Upper lobe of right lung (tissue), 1 donor: ENCODE results near the gene SLC1A4. TPM values are rescaled to one million over a fixed set of nuclear protein-coding genes. Genes with fewer than 3 reads are reported as not detected.

Source experiments
- ATAC-seq: fragments of 200-7000 bp; cut with Tn5 transposase; one replicate; pipeline ENCODE4 v1.9.1; 2020; ENCODE audit warnings: mild to moderate bottlenecking, moderate library complexity
- DNase-seq: peaks from one replicate; pipeline ENCODE4 v3.0.0-alpha.2; 2020
- H3K27ac ChIP-seq: fragments of 200-600 bp; one replicate; pipeline ENCODE4 v1.8.0; 2022
- H3K27me3 ChIP-seq: fragments of 200-600 bp; one replicate; pipeline ENCODE4 v1.8.0; 2022; ENCODE audit warnings: mild to moderate bottlenecking
- H3K36me3 ChIP-seq: fragments of 200-600 bp; one replicate; pipeline ENCODE4 v1.8.0; 2022
- H3K4me1 ChIP-seq: fragments of 200-600 bp; one replicate; pipeline ENCODE4 v1.8.0; 2022
- H3K4me3 ChIP-seq: fragments of 200-600 bp; one replicate; pipeline ENCODE4 v1.8.0; 2022; ENCODE audit warnings: mild to moderate bottlenecking
- H3K9me3 ChIP-seq: fragments of 200-600 bp; one replicate; pipeline ENCODE4 v1.8.0; 2022
- intact Hi-C: fragments of 100-400 bp; cut with DNase I; formaldehyde crosslinking; loops from one replicate; pipeline ENCODE4 v1.11.0; 2022
- total RNA-seq: library from RNA; stranded (reverse); fragmentation: NEBNext Ultra II Directional; extraction: Animal tissue kit (Norgen Biotek cat#: 25700); gene quantifications from one replicate; pipeline ENCODE4 v1.2.1, GENCODE V29; 2021
- TF ChIP-seq, protein P1 (sequence below): fragments of 200-600 bp; IDR thresholded peaks from one replicate; pipeline ENCODE4 v1.8.0; 2022; ENCODE audit warnings: antibody characterized with exemption
- donor health status: DM: no; HTN: yes; CAD: no; lungs with severe emphysema.

SLC1A4 gene
- total RNA-seq, 1 donor from 2014 or later: 12.2 TPM

- ATAC-seq: no peak
- Histone ChIP-seq H3K27me3 (no peaks in the 10 kb centered on the region), H3K9me3 (no peaks in the 10 kb centered on the region), H3K4me3 (no peak overlapping the region), H3K27ac (no peak overlapping the region), H3K4me1 (peaks cover 4% of the 10 kb centered on the region), H3K36me3 (no peaks in the 10 kb centered on the region)
- TF ChIP-seq, protein P1, sequence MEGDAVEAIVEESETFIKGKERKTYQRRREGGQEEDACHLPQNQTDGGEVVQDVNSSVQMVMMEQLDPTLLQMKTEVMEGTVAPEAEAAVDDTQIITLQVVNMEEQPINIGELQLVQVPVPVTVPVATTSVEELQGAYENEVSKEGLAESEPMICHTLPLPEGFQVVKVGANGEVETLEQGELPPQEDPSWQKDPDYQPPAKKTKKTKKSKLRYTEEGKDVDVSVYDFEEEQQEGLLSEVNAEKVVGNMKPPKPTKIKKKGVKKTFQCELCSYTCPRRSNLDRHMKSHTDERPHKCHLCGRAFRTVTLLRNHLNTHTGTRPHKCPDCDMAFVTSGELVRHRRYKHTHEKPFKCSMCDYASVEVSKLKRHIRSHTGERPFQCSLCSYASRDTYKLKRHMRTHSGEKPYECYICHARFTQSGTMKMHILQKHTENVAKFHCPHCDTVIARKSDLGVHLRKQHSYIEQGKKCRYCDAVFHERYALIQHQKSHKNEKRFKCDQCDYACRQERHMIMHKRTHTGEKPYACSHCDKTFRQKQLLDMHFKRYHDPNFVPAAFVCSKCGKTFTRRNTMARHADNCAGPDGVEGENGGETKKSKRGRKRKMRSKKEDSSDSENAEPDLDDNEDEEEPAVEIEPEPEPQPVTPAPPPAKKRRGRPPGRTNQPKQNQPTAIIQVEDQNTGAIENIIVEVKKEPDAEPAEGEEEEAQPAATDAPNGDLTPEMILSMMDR: no peak
- intact Hi-C loops: no loop called here
- no peak for DNase-seq
Observed at GRCh38 chr2:64951306-64951953, 37.8 kb upstream of the SLC1A4 start.

DNA sequence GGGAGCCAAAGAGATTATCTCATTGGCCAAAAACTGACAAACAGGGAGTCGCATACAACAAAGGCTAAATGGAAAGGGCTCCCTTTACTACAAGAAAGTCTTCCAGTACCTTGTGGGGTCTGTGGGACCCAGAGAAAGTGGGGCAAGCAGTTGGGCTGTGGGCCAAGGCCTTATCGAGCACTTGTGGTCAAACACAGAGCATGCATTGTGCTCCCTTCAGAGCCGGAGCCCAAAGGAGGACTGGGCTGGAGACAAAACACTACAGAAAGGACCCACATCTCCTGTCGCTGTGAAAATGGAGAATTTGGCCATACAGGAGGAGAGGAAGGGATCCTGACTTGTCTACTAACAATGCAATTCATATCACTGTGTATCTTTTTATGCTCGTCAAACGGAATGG is 37.1 kb upstream of the SLC1A4 start:
- ATAC-seq (no peak), DNase-seq (no peak)
- Histone ChIP-seq H3K27me3 (no peaks in the 10 kb centered on the region), H3K4me1 (no peaks in the 10 kb centered on the region), H3K9me3 (no peaks in the 10 kb centered on the region), H3K36me3 (no peaks in the 10 kb centered on the region), H3K4me3 (no peak overlapping the region), H3K27ac (no peak overlapping the region)
- TF ChIP-seq, protein P1: no peak
- intact Hi-C loops: no loop called here

DNA sequence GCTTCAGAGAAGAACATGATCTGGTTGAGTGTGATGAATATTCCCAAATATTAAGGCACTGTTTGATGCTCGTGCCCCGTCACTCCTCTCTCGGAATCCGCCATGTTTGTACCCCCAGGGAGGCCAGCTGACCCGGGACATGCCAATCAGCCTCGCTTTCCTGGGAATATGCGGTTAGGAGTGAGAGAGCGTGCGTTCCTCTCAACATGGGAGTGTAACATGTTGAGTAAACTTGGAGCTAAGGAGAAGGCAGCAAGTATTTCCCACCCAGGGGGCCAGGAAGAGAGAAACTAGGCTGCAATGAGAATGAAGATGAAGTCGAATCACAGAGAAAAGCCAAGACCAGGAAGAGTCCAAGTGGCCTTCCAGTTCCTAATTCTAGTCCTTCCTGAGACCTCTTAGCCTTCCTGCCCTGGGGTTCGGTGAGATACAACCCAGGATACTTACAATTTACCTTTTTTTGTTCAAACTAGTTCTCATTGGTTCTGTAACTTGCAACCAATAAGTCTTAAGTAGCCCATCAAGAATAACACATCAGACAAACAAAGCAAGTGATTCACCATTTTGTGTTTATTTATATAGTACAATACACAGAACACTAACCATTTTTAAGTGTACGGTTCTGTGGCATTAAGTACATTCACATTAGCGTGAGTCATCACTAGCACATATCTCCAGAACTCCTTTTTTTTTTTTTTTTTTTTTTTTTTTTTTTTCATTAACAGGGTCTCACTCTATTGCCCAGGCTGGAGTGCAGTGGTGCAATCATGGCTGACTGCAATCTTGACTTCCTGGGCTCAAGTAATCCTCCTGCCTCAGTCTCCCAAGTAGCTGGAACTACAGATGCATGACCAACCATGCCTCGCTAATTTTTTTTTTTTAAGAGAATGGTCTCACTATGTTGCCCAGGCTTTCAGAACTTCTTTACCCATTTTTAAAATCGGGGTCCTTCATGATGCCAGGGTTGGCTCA is 36.4 kb upstream of the SLC1A4 start:
- Histone ChIP-seq H3K27me3 (no peaks in the 10 kb centered on the region), H3K36me3 (no peaks in the 10 kb centered on the region), H3K9me3 (no peaks in the 10 kb centered on the region), H3K27ac (no peak overlapping the region), H3K4me1 (no peaks in the 10 kb centered on the region), H3K4me3 (no peak overlapping the region)
- TF ChIP-seq, protein P1: no peak
- intact Hi-C loops: no loop called here
- ATAC-seq: no peak
- DNase-seq: no peak

DNA sequence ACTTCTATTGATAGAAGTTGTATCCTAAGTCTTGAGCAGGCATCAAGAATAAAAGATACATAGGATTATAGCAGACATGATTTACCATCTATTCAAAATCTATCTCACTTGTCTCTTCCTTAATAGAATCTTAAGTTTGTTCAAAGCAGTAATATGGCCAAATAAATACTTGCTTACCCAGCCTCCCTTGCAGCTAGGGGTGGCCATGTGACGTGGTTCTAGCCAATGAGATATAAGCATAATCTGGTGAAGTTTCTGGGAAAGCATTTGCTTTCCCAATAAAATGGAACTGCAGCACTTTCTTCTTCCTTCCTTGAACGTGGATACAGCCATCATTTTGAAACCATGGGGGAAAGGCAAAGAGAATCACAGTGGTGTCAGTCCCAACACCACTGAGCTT is 33.7 kb upstream of the SLC1A4 start:
- no peaks in the 10 kb centered on the region for H3K36me3 ChIP-seq
- intact Hi-C loops: no loop called here
- ATAC-seq: no peak

DNA sequence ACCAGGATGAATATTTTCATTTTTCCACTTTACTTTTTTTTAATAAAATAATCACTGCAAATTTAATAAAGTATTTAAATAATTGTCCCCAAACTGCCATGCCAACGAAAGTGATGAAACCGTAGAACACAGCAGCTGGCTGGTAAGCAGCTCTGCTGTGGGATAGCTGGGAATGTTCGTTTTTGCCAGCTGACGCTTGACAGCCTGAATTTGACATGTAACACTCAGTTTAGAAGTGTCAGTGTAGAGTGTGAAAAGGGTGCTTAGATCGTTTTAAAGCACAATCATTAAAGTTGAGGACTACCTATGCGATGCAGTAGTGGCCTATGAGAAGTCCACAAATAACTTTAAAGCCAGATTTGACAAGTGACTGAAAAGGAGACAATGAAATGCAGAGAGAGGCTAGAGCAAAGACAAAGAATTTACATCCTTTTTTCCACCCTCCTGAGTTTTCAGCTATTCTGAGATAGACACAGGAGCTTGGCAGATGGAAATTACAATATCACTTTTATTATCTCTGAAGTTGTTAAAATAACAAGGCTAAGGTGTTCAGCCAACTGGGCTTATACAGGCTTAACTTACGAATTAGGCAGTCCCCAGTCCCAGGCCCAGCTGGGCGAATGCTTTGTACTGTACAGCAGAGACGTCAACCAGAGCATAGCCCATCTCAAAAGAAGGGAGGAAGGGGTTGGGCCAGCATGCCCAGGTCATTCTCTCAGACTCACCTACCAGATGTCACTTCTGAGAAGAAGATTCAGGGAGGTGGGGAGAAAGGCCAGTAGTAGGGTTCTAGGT is 31.9 kb upstream of the SLC1A4 start:
- DNase-seq (no peak), ATAC-seq (no peak)
- no peaks in the 10 kb centered on the region for H3K4me1 ChIP-seq
- H3K27ac ChIP-seq: no peak overlapping the region
- H3K9me3 ChIP-seq: no peaks in the 10 kb centered on the region
- no peak overlapping the region for H3K4me3 ChIP-seq
- TF ChIP-seq, protein P1: no peak
- no peaks in the 10 kb centered on the region for H3K27me3 ChIP-seq
- no peaks in the 10 kb centered on the region for H3K36me3 ChIP-seq
- intact Hi-C loops: no loop called here

More for the DNA sequence above, 33.7 kb upstream of the SLC1A4 start:
- no peaks in the 10 kb centered on the region for H3K4me1 ChIP-seq
- no peak overlapping the region for H3K4me3 ChIP-seq
- DNase-seq: no peak
- no peak overlapping the region for H3K27ac ChIP-seq
- TF ChIP-seq, protein P1: no peak
- no peaks in the 10 kb centered on the region for H3K9me3 ChIP-seq
- no peaks in the 10 kb centered on the region for H3K27me3 ChIP-seq
